GM12874 (cell line): ENCODE measurements around the gene CAMSAP1.

ENCODE experiments used
- CTCF ChIP-seq: IDR thresholded peaks from 2 replicates; pipeline ENCODE4 v1.5.1; 2011; ENCODE audit warnings: low read depth, mild to moderate bottlenecking, control low read depth, low read length, moderate library complexity; ENCODE audit not compliant: insufficient read depth

The CAMSAP1 gene

GRCh38 chr9:135830496-135830895 is 76.8 kb downstream of the CAMSAP1 start:
- TF ChIP-seq CTCF: no peak

GRCh38 chr9:135828656-135829055 is 78.7 kb downstream of the CAMSAP1 start:
- no peak for TF ChIP-seq CTCF

GRCh38 chr9:135827866-135828580 is 79.3 kb downstream of the CAMSAP1 start:
- TF ChIP-seq CTCF: no peak

- TF ChIP-seq CTCF: no peak
These were observed 80.0 kb downstream of the CAMSAP1 start for GRCh38 chr9:135827301-135827700.

- TF ChIP-seq CTCF: no peak
These were observed 81.2 kb downstream of the CAMSAP1 start for GRCh38 chr9:135826188-135826545.

GRCh38 chr9:135825435-135826187 is 81.7 kb downstream of the CAMSAP1 start:
- TF ChIP-seq CTCF: no peak

- no peak for TF ChIP-seq CTCF
These were observed 84.3 kb downstream of the CAMSAP1 start for GRCh38 chr9:135823036-135823435.
